GM18505 (cell line): ENCODE data around the gene SLC6A2.

ENCODE experiments used
- ATAC-seq: cut with Tn5 transposase; IDR thresholded peaks from one replicate; pipeline ENCODE4 v1.9.1; 2021; ENCODE audit not compliant: unreplicated experiment
- POLR2A ChIP-seq: IDR thresholded peaks from 4 replicates; pipeline ENCODE4 v1.6.1; 2011; ENCODE audit warnings: borderline replicate concordance; ENCODE audit not compliant: insufficient read depth, insufficient read length; ENCODE audit errors: extremely low read depth

Gene SLC6A2

DNA sequence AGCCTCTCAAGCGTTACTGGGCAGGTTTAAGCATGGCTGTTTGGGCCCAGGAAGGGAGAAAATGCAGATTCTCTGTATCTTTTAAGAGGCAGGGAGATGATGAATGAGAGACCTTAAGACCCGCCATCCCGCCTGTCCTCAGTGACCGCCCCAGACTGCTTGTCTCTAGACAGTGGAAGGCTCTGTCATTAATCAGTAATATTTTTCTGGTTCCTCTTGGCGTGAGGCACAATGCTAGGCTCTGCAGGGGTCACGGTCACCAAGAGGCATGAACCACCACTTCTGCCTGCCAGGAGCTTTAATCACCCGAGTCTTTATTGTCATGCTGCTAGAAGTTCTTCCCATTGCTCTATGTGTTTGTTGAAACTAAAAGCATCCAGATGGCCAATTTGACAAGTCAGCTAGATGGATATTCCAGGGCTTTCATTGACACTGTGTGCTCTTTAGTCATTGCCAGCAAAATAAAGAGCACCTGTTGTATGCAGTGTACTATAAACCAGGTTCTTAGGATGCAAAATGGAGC, 3.2 kb downstream of the SLC6A2 start:
- no peak for TF ChIP-seq POLR2A
- no peak for ATAC-seq

DNA sequence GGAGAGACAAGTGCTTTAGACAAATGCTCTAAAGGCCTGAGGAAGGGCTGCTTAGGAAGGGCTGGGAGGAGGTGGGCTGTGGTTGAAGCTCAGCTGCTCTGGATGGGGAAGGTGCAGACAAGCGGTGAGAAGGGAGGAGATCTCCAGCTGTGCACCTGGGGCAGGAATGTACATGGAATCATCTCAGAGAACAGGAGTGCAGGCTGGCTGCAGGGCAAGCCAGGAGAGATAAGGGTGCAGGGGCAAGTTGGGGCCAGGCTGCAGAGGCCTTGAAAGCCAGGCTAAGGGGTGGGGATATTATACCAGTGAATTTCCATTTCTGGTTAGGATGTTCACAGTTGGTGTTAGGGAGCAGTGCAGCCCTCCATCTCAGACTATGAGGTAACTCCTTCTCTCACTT, 4.2 kb downstream of the SLC6A2 start:
- no peak for TF ChIP-seq POLR2A

DNA sequence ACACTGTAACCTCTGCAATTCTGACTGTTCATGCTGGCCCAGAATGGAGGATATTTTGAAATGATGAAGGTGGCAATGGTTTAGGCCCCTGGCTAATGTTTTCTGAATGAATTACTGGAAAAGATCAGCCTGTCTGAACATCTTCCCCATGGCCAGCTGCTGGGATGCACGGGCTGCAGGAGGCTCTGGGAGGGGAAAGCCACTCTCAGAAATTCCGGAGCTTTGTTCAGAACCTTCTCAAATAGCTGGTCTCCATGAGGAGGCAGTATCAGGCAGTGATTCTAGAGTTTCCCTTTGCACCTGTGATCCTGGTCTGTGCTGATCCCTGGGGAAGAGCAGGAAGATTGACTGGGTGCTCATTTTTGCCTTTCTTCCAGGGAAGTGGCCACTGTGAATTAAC, 5.0 kb downstream of the SLC6A2 start:
- ATAC-seq: no peak
- no peak for TF ChIP-seq POLR2A

More for the DNA sequence above, 4.2 kb downstream of the SLC6A2 start:
- no peak for ATAC-seq

DNA sequence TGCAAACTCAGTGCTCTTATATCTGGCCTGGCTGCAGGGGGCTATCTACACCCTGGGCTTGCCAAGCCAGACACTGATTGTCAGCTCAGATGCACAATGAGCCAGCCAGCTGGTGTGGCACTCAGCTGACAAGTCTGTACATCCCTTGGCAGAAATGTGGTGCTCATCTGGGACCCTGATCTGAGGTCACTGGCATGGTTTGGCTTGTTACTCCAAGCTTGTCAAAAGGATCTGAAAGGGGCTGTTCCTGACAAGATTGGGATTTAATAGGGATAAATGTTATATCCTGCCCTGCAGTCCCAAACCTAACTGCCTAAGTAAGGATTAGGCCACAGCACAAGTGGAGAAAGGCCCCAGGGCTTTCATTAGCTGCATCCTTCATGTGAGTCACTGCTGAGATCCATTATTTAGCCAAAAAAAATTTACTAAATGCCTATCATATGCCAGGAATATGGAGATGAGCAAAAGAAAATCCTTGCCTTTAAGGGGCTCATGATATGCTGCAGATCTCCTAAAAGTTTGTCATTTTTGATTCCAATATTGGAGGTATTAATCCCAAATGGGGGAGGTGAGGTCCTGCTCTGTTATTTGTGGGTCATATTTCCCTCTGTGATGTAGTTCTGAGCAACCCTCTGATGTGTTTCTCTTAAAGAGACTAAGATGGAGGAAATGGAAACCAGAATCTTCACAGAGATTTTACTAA, 6.3 kb downstream of the SLC6A2 start:
- no peak for TF ChIP-seq POLR2A
- no peak for ATAC-seq

DNA sequence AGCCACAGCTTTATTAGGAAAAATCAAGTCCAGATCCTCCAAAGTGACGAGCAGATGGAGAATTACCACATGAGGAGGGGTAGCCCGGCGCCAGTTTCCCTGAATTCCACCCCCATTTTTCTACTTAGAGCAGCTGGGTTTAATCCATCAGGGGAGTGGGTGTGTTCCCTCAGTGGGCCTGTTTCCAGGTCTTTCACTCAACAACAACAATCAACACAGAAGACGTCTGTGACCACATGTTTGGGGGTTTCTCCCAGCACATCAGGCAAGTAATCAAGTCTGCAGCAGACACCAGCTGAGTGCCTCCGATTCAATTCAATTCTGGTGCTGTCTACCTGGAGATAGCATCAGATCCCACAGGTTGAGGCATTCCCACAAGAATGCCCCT, 6.8 kb downstream of the SLC6A2 start:
- TF ChIP-seq POLR2A: no peak
- ATAC-seq: no peak

DNA sequence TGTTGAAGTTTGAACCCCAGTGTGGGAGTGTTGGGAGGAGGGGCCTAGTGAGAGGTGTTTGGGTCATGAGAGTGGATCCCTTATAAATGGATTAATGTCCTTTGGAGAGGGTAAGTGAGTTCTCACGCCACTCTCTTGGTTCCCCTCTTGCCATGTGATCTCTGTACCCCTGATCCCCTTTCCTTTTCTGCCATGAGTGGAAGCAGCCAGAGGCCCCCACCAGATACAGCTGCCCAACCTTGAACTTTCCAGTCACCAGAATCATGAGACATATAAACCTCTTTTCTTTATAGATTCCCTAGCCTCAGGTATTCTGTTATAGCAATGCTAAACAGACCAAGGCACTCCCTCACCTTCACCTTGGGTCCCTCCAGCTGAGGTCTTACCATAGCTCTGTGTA, 7.4 kb downstream of the SLC6A2 start:
- no peak for TF ChIP-seq POLR2A
- no peak for ATAC-seq

DNA sequence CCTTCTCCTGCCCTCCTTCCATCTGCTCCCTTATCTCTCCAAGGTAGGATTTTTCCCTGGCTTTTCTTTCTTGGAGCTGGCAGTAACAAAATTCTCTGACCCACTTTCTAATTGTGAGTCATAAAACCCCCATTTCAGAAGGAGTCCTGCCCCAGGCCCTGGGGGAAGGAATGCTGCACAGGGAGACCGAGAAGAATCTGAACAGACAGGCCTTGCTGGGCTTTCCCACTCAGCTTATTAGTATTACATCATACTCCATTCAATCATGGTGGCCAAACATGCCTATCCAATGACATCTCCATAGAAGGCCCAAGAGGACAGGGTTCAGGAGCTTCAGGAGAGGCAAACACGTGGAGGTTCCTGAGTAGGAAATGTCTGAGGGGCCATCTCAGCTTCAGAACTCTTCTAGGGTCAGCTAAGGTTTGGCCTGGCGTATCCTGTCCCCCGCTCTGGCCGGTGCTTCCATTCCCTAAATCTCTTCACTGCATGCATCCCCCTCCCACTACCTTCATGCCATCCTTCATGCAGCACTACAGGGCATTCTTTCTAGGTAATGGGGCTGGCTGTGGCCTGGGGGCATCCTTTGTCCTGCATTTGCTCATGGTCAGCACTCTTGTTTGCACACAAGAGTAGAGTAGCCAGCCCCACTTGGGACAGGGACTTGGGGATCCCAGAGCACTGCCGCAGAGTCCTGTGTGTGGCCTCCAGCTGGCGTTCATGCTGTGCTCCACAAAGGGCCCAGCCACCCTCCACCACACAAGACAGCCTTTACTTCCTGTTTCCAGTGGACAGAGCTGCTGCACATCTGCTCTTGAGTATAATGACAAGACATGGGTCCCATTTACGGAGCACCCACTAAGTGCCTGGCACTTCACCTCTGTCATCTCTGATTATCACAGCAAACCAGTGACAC, 8.2 kb downstream of the SLC6A2 start:
- ATAC-seq: no peak
- TF ChIP-seq POLR2A: no peak

DNA sequence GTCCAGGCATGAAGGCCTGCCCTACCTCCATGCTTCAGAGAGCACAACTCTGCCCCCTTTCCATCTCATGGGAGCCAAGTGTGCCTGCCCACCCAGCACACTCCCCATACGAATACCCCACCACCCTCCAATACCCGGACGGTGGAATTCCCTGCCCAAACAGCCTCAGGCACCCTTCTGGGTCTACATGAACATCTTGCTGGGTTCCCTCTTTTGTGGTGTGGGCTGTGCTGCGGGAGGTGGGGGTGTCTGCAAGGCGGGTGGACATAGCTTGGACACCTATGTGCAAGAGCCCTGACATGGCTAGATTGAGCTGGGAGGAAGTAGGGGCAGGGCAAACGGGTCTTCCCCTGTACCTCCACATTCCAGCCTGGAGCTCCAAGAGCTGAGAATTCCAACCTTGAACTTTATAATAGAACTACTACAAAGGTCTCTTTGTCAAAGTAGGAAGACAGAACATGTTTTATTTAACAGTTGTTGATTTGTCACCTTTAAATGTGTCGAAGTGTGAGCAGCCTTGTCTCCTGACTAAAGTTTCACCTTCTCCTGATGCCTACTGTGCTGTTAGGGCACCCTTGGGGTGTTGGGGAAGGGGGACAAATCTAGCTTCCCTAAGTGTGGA, 9.1 kb downstream of the SLC6A2 start:
- no peak for TF ChIP-seq POLR2A
- no peak for ATAC-seq

DNA sequence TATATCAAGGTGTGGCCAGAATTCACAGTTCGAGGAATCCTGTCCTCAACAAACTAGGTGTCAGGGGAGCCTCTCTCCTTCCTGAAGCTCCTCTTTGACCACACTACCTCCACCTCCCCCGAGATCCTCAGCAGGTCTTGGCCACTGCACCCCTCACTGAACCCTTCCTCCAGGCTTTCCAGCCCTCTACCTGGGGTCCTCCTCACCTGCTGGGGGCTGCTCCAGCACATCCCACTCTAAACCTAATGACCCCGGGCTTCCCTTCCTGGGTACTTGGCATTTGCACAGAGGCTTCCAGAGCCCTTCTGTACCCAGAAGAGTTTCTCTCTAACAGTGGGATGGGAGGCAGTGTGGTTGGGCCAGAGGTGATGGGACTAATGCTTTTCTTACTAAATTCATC, 9.7 kb downstream of the SLC6A2 start:
- TF ChIP-seq POLR2A: no peak
- no peak for ATAC-seq

DNA sequence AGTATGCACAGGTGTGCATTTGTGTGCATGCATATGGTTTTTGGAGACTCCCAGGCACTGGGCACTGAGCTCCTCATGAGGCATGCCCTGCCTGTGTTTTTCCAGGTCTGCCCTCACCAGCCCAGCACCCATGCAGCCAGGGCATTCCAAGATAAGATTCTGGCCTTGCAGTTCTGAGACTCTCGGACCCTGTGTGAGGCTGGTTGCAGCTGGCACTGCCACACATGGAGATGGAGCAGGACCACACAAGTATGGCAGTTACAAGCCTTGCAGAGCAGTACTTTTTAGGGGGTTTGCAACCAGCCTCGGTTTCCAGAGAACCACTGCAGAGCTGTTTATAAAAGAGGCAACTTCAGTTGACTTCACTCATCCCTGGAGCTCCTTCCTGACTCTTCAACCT, 10.2 kb downstream of the SLC6A2 start:
- ATAC-seq: no peak
- TF ChIP-seq POLR2A: no peak

DNA sequence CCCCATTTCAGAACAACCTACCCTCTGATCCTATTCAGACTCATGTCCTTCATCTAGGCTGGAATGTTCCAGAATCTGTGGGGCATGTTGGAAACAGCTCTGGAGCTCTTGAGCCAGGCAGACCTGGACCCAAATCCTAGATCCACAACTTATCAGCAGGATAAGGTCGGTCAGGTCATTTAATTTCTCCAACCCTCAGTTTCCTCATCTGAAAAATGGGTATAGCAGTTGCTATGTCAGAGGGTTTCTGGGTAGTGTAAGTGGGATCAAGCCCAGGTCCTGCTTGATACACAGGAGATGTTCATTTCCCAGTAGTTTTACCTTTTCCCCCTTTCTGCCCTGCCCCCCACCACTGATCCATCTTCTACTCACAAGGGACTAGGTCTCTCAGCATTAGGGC, 12.0 kb downstream of the SLC6A2 start:
- no peak for ATAC-seq
- TF ChIP-seq POLR2A: no peak

DNA sequence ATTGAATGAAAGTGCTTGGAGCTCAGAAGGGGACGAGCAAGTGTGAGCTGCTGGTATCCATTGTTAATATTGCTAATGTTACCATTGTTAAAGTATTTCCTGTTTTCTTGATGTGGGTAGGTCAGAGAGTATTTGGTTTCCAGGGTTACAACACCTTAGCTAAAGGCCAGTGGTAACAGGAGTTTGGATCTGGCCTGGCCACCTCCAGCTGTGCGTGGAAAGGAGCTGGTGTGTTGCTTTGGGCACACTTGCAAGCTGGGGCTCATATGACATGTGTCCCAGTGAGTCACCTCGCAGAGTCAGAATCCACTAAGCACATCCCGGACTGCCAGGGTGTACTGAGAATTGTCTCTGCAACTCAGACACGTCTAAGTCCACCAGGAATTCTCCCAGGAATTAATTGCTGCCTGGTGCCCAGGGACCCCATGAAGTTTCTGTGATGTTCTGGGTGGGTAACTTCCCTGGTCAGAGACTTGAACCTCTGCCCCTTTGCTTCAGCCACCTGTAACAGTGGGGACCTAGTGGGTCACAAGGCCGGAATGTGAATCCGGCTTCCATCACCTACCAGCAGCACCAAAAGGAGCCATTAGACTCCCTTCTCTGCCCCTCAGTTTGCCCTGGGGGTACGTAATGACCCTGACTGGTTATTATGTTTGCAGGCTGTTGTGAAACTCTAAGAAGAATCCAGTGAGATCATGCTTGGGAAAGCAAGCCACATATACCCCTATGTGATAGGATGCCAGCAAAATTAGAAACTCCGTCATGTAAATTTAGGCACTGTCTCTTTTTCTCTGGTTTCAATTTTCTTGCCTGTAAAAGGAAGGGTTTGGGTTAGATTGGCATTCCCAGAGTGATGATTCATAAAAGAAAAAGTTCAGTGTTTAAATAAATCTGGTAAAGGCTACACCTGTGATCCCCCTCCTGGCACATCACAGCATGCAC, 12.8 kb downstream of the SLC6A2 start:
- TF ChIP-seq POLR2A: no peak
- no peak for ATAC-seq
